Measurements from ENCODE around the gene CNIH2. TPM values are rescaled to one million over a fixed set of nuclear protein-coding genes. Genes with fewer than 3 reads are reported as not detected.

CNIH2 gene
- total and polyA plus RNA-seq, 9 of the 15 experiments (the other 6 are each of a cell fraction or from before 2014, with no cell fraction given), result 0.26 to 0.89 (median 0.40) TPM; not detected in 4

DNA sequence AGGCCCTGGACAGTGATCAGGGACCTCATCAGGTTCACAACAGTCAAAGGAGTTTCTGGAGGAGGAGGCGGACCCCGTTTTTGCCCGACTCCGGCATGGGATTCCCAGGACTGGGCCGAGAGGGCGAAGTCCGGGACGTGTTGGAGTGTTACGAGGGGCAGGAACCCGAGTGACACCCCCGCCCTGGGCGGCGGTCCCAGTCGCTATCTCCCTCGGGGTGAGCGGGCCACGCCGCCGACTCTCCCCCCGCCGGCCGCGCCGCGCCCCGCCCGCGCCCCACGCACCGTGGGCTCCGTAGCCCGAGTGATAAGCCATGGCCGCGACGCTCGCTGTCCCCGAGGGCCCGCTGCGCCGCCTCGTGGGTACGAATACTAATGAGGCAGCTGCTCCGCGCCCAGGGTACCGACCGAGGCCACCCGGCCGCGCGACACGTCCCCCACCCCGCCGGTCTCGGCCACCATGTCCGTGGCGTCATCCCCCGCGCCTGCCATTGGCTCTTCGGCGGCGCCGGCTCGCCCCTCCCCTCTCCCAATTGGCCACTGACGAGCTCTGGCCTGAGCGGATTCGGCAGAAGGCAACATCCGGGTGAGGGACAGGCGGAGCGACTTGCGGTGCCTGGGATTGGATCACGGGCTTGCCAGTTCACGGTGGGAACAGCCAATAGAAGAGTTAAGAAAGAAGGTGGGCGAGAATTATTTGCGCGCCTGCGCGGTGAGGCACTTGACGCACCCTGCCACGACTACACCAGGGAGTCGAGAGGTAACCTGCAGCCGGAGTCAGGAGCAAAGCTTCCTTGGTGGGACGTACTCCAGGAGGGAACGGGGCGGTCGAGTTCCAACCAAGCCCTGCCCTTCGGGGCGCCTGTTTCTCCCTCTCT is 10.9 kb downstream of the CNIH2 start, which contains the start of gene YIF1A (continued):
- TF ChIP-seq, protein P1, sequence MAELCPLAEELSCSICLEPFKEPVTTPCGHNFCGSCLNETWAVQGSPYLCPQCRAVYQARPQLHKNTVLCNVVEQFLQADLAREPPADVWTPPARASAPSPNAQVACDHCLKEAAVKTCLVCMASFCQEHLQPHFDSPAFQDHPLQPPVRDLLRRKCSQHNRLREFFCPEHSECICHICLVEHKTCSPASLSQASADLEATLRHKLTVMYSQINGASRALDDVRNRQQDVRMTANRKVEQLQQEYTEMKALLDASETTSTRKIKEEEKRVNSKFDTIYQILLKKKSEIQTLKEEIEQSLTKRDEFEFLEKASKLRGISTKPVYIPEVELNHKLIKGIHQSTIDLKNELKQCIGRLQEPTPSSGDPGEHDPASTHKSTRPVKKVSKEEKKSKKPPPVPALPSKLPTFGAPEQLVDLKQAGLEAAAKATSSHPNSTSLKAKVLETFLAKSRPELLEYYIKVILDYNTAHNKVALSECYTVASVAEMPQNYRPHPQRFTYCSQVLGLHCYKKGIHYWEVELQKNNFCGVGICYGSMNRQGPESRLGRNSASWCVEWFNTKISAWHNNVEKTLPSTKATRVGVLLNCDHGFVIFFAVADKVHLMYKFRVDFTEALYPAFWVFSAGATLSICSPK (IDR thresholded peaks at IDR 0.05; ENCODE audit: borderline replicate concordance), result no peak
- TF ChIP-seq ZKSCAN1 (IDR thresholded peaks at IDR 0.05; ENCODE audit: low read depth, low read length) (no peak), SRSF1 (IDR thresholded peaks at IDR 0.05; ENCODE audit: low read depth, low read length) (no peak; the same call in 1 of the 2 replicates), CXXC5 (CRISPR knock-in tag; IDR thresholded peaks at IDR 0.05) (peak; percentile 84), ZNF347 (CRISPR knock-in tag; IDR thresholded peaks at IDR 0.05; ENCODE audit: low read depth) (no peak), HNRNPL (IDR thresholded peaks at IDR 0.05; ENCODE audit: low read depth, low read length) (no peak), EWSR1 (IDR thresholded peaks at IDR 0.05; ENCODE audit: borderline replicate concordance, low read depth, partially characterized antibody) (no peak), MAFK (IDR thresholded peaks at IDR 0.05; ENCODE audit: low read length) (no peak), KLF13 (tag; IDR thresholded peaks at IDR 0.05; ENCODE audit: borderline replicate concordance, low read depth) (no peak), SUPT5H (IDR thresholded peaks at IDR 0.05) (peak; percentile 90), NFATC3 (IDR thresholded peaks at IDR 0.05) (no peak), MCM3 (IDR thresholded peaks at IDR 0.05) (no peak), ZKSCAN3 (CRISPR knock-in tag; IDR thresholded peaks at IDR 0.05) (no peak), STAT5B (CRISPR knock-in tag; IDR thresholded peaks at IDR 0.05) (no peak), MBD2 (IDR thresholded peaks at IDR 0.05; ENCODE audit: borderline replicate concordance, low read depth) (peak; percentile 98), ZNF224 (CRISPR knock-in tag; IDR thresholded peaks at IDR 0.05) (no peak)
- TF ChIP-seq, protein P2, sequence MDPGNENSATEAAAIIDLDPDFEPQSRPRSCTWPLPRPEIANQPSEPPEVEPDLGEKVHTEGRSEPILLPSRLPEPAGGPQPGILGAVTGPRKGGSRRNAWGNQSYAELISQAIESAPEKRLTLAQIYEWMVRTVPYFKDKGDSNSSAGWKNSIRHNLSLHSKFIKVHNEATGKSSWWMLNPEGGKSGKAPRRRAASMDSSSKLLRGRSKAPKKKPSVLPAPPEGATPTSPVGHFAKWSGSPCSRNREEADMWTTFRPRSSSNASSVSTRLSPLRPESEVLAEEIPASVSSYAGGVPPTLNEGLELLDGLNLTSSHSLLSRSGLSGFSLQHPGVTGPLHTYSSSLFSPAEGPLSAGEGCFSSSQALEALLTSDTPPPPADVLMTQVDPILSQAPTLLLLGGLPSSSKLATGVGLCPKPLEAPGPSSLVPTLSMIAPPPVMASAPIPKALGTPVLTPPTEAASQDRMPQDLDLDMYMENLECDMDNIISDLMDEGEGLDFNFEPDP (CRISPR knock-in tag; IDR thresholded peaks at IDR 0.05), result no peak
- TF ChIP-seq, protein P3, sequence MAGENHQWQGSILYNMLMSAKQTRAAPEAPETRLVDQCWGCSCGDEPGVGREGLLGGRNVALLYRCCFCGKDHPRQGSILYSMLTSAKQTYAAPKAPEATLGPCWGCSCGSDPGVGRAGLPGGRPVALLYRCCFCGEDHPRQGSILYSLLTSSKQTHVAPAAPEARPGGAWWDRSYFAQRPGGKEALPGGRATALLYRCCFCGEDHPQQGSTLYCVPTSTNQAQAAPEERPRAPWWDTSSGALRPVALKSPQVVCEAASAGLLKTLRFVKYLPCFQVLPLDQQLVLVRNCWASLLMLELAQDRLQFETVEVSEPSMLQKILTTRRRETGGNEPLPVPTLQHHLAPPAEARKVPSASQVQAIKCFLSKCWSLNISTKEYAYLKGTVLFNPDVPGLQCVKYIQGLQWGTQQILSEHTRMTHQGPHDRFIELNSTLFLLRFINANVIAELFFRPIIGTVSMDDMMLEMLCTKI (IDR thresholded peaks at IDR 0.05; ENCODE audit: partially characterized antibody), result no peak
- TF ChIP-seq, protein P4, sequence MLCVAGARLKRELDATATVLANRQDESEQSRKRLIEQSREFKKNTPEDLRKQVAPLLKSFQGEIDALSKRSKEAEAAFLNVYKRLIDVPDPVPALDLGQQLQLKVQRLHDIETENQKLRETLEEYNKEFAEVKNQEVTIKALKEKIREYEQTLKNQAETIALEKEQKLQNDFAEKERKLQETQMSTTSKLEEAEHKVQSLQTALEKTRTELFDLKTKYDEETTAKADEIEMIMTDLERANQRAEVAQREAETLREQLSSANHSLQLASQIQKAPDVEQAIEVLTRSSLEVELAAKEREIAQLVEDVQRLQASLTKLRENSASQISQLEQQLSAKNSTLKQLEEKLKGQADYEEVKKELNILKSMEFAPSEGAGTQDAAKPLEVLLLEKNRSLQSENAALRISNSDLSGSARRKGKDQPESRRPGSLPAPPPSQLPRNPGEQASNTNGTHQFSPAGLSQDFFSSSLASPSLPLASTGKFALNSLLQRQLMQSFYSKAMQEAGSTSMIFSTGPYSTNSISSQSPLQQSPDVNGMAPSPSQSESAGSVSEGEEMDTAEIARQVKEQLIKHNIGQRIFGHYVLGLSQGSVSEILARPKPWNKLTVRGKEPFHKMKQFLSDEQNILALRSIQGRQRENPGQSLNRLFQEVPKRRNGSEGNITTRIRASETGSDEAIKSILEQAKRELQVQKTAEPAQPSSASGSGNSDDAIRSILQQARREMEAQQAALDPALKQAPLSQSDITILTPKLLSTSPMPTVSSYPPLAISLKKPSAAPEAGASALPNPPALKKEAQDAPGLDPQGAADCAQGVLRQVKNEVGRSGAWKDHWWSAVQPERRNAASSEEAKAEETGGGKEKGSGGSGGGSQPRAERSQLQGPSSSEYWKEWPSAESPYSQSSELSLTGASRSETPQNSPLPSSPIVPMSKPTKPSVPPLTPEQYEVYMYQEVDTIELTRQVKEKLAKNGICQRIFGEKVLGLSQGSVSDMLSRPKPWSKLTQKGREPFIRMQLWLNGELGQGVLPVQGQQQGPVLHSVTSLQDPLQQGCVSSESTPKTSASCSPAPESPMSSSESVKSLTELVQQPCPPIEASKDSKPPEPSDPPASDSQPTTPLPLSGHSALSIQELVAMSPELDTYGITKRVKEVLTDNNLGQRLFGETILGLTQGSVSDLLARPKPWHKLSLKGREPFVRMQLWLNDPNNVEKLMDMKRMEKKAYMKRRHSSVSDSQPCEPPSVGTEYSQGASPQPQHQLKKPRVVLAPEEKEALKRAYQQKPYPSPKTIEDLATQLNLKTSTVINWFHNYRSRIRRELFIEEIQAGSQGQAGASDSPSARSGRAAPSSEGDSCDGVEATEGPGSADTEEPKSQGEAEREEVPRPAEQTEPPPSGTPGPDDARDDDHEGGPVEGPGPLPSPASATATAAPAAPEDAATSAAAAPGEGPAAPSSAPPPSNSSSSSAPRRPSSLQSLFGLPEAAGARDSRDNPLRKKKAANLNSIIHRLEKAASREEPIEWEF (CRISPR knock-in tag; IDR thresholded peaks at IDR 0.05), result no peak

Data from K562 (cell line).